GM12892 (cell line): ENCODE results near the gene MTURN.

Source experiments
- POLR2A ChIP-seq: IDR thresholded peaks from 2 replicates; pipeline ENCODE4 v1.6.1; 2011; ENCODE audit warnings: low read depth, low read length, control low read depth
- POLR2AphosphoS5 ChIP-seq: IDR thresholded peaks from 2 replicates; pipeline ENCODE4 v1.6.1; 2011; ENCODE audit warnings: low read depth, low read length, control low read depth
- TAF1 ChIP-seq: IDR thresholded peaks from 2 replicates; pipeline ENCODE4 v1.6.1; 2011; ENCODE audit warnings: low read depth, mild to moderate bottlenecking, control low read depth, low read length, borderline replicate concordance

DNA sequence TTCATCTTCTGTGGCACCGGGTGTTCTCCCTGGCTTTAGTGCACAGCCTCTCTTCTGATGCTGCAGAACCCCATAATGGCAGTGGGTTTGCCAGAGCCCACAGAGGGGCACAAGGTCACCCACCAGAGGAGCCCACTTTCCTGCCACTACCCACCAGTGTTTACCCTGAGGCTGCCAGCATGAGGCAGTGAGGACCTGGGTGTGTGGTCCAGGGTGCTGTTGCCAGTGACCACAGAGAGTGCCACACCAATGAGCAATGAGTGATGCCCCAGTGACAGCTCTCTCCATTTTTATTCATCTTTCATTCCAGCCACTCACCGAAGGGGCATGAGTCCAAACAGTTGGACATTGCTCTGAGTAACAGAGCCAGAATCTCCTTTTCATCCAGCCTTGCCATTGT lies 34.8 kb downstream of the MTURN start:
- no peak for TF ChIP-seq TAF1
- TF ChIP-seq POLR2A, result no peak
- no peak for TF ChIP-seq POLR2AphosphoS5
